ENCODE data around the gene POLR1A. TPM values are rescaled to one million over a fixed set of nuclear protein-coding genes. Genes with fewer than 3 reads are reported as not detected.

The POLR1A gene
- total RNA-seq, 1 donor from 2014 or later = 67.6 TPM

GRCh38 chr2:86064006-86064405, 41.7 kb downstream of the POLR1A start:
- no peak for DNase-seq (ENCODE audit: low spot score)

- DNase-seq (ENCODE audit: low spot score) = no peak
These were observed 43.6 kb downstream of the POLR1A start for GRCh38 chr2:86062043-86062442.

GRCh38 chr2:86056590-86057331, 48.9 kb downstream of the POLR1A start:
- DNase-seq (ENCODE audit: low spot score) = no peak

GRCh38 chr2:86055314-86055713, 50.4 kb downstream of the POLR1A start:
- no peak for DNase-seq (ENCODE audit: low spot score)

- no peak for DNase-seq (ENCODE audit: low spot score)
These were observed 51.1 kb downstream of the POLR1A start for GRCh38 chr2:86054535-86055082.

GRCh38 chr2:86053166-86053565, 52.5 kb downstream of the POLR1A start:
- no peak for DNase-seq (ENCODE audit: low spot score)

GRCh38 chr2:86052676-86053075, 53.0 kb downstream of the POLR1A start:
- no peak for DNase-seq (ENCODE audit: low spot score)

- DNase-seq (ENCODE audit: low spot score) = no peak
These were observed 53.4 kb downstream of the POLR1A start for GRCh38 chr2:86052265-86052664.

- no peak for DNase-seq (ENCODE audit: low spot score)
These were observed 55.4 kb downstream of the POLR1A start for GRCh38 chr2:86050301-86050700.

GRCh38 chr2:86049529-86049928, 56.2 kb downstream of the POLR1A start:
- no peak for DNase-seq (ENCODE audit: low spot score)

- DNase-seq (ENCODE audit: low spot score) = no peak
These were observed 56.8 kb downstream of the POLR1A start for GRCh38 chr2:86048888-86049287.

GRCh38 chr2:86048383-86048701, 57.3 kb downstream of the POLR1A start:
- DNase-seq (ENCODE audit: low spot score) = no peak

GRCh38 chr2:86047575-86048382, 57.9 kb downstream of the POLR1A start:
- no peak for DNase-seq (ENCODE audit: low spot score)

GRCh38 chr2:86045541-86045940, 60.1 kb downstream of the POLR1A start:
- no peak for DNase-seq (ENCODE audit: low spot score)

GRCh38 chr2:86044614-86045013, 61.1 kb downstream of the POLR1A start:
- DNase-seq (ENCODE audit: low spot score) = no peak

GRCh38 chr2:86044045-86044444, 61.6 kb downstream of the POLR1A start:
- no peak for DNase-seq (ENCODE audit: low spot score)

- no peak for DNase-seq (ENCODE audit: low spot score)
These were observed 63.2 kb downstream of the POLR1A start for GRCh38 chr2:86042256-86043168.

GRCh38 chr2:86039963-86040655, 65.6 kb downstream of the POLR1A start:
- no peak for DNase-seq (ENCODE audit: low spot score)

- DNase-seq (ENCODE audit: low spot score) = no peak
These were observed 66.3 kb downstream of the POLR1A start for GRCh38 chr2:86039178-86039962.

- no peak for DNase-seq (ENCODE audit: low spot score)
These were observed 67.2 kb downstream of the POLR1A start for GRCh38 chr2:86038291-86039081.
